Activated effector memory CD4-positive, alpha-beta T cell treated with anti-CD3 and anti-CD28 coated beads, Interleukin-2, amount 50 U/mL, for 16 hours (primary cell): ENCODE results near the gene LGALS14.
"Not testable (repeated sequence)": the region's sequence is repeated elsewhere in the genome, so short reads cannot be mapped to it uniquely, and the experiment has no call there.

Experiments used
- DNase-seq: peaks from one replicate; pipeline ENCODE4 v3.0.0-alpha.2; 2020

Gene LGALS14

GRCh38 chr19:39704181-39705044, at the start of gene LGALS14:
Gene LGALS14 (plus strand): TSS chr19:39704481. CDS start chr19:39704529, 48 bp downstream.
- DNase-seq: no peak

DNA sequence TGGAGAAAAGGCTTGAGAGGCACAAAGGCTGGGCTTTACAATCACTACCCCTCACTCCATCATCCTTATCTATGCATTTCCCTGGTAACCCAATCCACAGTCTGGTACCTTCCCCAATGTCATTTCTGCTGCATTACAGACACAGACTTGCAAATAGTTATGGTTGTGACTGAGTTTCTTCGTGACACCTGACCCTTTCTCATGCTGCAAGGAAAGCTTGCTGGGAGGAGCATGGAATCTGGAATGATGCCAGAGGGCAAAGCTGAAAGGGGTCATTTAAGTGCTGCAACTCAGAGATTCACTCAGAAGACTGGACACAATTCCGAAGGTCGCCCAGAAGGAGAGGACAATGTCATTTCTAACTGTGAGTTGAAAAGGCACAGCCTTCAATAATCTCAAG, 48.7 kb upstream of the LGALS14 start, which contains the start of gene LGALS16:
LGALS16 (plus strand) TSS at position 301 of the 400 bp plus-strand sequence; CDS start at position 350, 49 bp downstream.
- DNase-seq: no peak

DNA sequence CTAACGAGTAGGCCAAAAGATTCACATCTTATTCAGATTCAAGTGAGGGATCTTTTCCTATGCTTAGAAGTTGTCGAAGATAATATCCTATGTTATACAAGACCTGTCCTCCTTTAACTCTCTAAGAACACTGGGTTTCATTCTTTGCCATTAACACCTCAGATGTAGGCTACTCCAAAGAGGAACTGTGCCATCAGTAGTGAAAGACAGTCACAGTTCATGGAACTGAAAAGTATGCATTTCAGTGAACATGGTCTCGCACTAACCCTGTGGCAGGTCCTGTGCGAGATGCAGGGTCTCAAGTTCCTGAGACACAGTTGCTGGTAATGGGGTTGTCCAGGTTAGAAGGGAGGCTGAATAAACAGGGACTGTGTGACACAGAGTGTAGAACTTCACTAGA, 44.5 kb upstream of the LGALS14 start:
- no peak for DNase-seq

GRCh38 chr19:39660661-39661060, 43.6 kb upstream of the LGALS14 start:
- no peak for DNase-seq

GRCh38 chr19:39661565-39661964, 42.7 kb upstream of the LGALS14 start:
- DNase-seq: no peak

GRCh38 chr19:39669860-39670259, 34.4 kb upstream of the LGALS14 start:
- not testable (repeated sequence) for DNase-seq

DNA sequence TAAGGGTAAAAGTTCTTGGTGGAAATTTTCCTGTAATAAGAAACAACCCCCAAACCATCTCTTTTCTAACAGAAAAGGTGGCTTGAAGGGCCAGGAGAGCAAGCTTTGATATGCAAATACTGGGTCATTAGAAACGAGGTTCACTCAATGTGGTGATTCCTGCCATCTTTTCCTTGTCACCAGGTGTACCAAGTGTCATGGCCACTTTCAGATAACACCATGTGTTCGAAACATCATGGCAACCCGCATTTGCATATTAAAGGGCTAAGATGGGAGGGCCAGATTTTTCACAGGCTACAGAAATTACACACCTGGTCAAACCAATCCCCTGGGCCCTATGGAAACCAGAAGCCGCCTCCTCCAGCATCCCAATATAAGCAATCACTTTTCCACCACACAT, 33.3 kb upstream of the LGALS14 start:
- DNase-seq: no peak

DNA sequence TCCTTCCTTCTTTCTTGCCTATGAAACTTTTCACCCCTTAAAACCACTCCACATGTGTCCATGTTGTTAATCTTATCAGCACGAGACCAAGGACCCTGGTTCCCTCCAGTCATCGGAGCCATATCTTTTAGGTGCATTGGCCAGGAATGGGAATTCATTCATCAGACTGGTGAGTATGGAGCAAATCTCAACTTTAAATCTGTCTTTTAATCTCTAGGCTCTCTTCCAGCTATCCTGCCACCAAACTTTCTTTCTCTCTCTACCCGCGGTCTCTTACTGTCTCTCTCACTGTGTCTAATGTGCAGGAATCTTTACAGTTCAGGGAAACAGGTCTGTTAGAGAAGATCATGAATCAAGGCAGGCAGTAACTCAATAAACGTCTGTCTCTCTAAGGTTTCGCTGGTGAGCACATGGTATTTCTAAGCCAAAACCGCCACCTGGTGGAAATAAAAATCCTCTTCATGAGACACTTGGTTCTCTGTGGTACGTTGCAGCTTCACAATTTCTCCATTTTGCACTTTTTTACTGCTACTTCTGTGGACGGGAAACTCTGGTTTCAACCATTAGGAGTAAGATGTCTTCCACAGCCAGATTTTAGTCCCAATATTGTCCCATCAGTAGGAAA, 32.4 kb upstream of the LGALS14 start:
- no peak for DNase-seq

DNA sequence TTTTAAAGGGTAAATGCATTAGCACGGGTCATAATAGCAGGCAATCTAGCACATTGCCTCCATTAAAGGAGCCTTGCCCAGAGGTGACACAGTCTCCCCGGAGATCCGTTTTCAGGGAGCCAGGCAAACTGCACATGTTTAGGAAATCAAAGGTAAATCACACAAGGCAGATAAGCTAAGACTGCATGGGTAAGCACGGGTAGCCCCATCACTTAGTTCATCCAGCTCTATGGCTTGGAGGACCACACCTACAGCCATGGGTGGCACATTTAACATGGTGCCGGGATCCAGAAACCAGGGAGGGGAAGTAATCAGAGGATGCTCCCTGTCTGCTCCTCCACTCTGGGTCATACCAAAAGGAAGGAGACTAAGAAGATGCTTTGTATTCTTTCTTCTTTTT, 31.8 kb upstream of the LGALS14 start:
- no peak for DNase-seq

- not testable (repeated sequence) for DNase-seq
Measured at GRCh38 chr19:39673862-39674261, 30.4 kb upstream of the LGALS14 start.

DNA sequence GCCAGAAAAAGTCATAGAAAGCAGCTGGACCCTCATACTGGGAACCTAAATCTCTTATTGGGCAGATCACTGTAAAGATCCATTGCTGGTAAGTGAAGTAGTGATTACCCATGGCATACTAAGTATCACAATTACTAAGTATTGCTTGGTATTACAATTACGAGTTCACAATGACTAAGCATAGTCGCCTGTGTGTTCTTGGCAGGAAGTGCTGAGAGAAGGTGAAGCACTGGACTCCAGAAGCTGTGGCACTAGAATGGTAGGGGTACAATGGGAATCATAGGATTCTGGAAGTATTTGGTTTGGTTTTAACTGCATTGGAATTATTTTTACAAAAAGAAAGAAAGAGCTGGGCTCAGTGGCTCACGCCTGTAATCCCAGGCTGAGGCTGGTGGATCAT, 28.3 kb upstream of the LGALS14 start:
- DNase-seq: no peak

- DNase-seq: no peak
Measured at GRCh38 chr19:39677961-39678889, 26.1 kb upstream of the LGALS14 start.

GRCh38 chr19:39679056-39679790, 25.1 kb upstream of the LGALS14 start:
- DNase-seq: peak; percentile 83

GRCh38 chr19:39679791-39680168, 24.5 kb upstream of the LGALS14 start:
- DNase-seq: peak; percentile 76

GRCh38 chr19:39680593-39680992, 23.7 kb upstream of the LGALS14 start:
- DNase-seq: no peak

GRCh38 chr19:39681416-39681815, 22.9 kb upstream of the LGALS14 start:
- no peak for DNase-seq

DNA sequence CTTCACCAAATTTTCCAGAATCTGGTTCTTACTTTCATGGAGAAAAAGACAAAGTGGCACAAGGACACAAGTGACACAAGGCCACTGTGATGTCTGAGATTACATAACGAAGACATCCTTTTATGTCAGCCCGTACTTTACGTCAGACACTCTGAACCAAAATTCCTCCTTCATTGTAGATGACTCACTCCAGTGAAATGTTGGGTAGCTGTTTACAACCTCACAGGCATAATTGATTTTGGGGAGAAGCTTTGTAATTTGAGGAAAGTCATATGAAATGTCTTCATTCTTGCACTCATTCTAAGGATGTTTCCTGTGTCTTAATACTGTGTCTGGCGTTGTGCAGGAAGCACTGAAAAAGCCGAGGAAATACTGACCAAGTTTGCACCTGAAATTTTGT, 20.0 kb upstream of the LGALS14 start:
- DNase-seq: no peak

DNA sequence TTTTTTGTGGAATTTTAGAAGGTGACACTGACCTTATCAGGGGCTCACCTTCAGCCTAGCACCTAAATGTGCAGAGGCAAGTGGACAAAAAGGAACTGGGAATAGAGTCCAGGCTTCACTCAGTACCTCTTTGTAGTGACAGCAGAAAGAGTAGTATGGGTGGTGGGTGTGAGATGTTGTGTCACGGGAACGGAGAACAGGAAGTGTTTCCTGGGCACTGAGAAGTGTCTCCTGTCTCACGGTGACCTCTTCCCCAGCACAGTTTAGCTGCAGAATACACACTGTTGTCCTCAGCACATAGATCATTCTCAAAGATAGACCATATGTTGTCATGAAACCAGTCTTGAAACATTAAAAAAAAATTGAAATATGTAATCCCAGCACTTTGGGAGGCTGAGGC, 17.5 kb upstream of the LGALS14 start:
- DNase-seq: no peak

- not testable (repeated sequence) for DNase-seq
Measured at GRCh38 chr19:39688637-39689036, 15.6 kb upstream of the LGALS14 start.

- no peak for DNase-seq
Measured at GRCh38 chr19:39692166-39692565, 12.1 kb upstream of the LGALS14 start.

GRCh38 chr19:39692822-39693221, 11.5 kb upstream of the LGALS14 start:
- DNase-seq: no peak

DNA sequence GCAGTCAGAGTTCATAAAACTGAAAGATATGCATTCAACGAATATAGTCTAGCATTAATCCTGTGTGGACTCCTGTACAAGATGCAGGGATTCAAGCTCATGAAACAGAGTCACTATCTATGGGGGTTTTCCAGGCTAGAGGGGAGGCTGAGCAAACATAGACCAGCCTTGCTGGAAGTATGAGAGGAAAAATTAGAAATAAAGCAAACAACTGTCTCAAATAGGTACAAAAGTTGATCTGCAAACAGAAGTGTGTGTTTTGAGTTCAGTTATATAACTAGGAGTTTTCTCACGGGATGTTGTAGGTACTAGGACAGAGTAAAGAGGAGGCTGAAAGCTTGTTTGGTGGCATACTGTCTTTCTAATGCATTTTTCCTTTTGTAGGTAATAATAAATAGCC, 8.5 kb upstream of the LGALS14 start:
- no peak for DNase-seq
